Measurements from ENCODE around the gene SCARF2.

SCARF2 gene

GRCh38 chr22:20421507-20421874 lies 16.1 kb downstream of the SCARF2 start:
- DNase-seq (no peak), ATAC-seq (ENCODE audit: insufficient read depth, low read depth) (no peak)
- Histone ChIP-seq H3K4me2 (ENCODE audit: insufficient read depth, low read length) (no peak overlapping the region), H3K9ac (ENCODE audit: low read depth, low read length) (no peak overlapping the region), H3K79me2 (ENCODE audit: insufficient read depth, low read length) (no peaks in the 10 kb centered on the region), H3K27ac (ENCODE audit: low read length) (no peak overlapping the region), H3K36me3 (ENCODE audit: insufficient read depth, low read length) (no peaks in the 10 kb centered on the region), H3K4me3 (ENCODE audit: low read depth in 1 of 2, low read length in 2 of 2) (no peak overlapping the region), H4K20me1 (ENCODE audit: insufficient read depth, low read length) (0 out of 2 replicates have a peak, but pooled peaks cover 5% of the 10 kb centered on the region), H3K9me3 (ENCODE audit: insufficient read depth, low read length, severe bottlenecking) (no peaks in the 10 kb centered on the region), H2AFZ (ENCODE audit: low read depth, low read length) (no peak overlapping the region), H3K4me1 (ENCODE audit: insufficient read depth, low read length) (peaks cover 22% of the 10 kb centered on the region), H3K27me3 (ENCODE audit: insufficient read depth, low read length, poor library complexity) (no peaks in the 10 kb centered on the region)
- TF ChIP-seq CTCF (IDR thresholded peaks at IDR 0.05; ENCODE audit: borderline replicate concordance, extremely low read depth, low read length, poor library complexity, severe bottlenecking) (no peak), EZH2 (IDR thresholded peaks at IDR 0.05; ENCODE audit: borderline replicate concordance, low read depth, low read length, severe bottlenecking) (no peak)

GRCh38 chr22:20420157-20420842 lies 17.3 kb downstream of the SCARF2 start:
- TF ChIP-seq EZH2 (IDR thresholded peaks at IDR 0.05; ENCODE audit: borderline replicate concordance, low read depth, low read length, severe bottlenecking) (no peak), CTCF (IDR thresholded peaks at IDR 0.05; ENCODE audit: borderline replicate concordance, extremely low read depth, low read length, poor library complexity, severe bottlenecking) (no peak)
- Histone ChIP-seq H3K4me2 (ENCODE audit: insufficient read depth, low read length) (no peak overlapping the region), H3K9ac (ENCODE audit: low read depth, low read length) (no peak overlapping the region), H3K27ac (ENCODE audit: low read length) (no peak overlapping the region), H3K4me1 (ENCODE audit: insufficient read depth, low read length) (peaks cover 22% of the 10 kb centered on the region), H3K27me3 (ENCODE audit: insufficient read depth, low read length, poor library complexity) (no peaks in the 10 kb centered on the region), H2AFZ (ENCODE audit: low read depth, low read length) (no peak overlapping the region), H4K20me1 (ENCODE audit: insufficient read depth, low read length) (0 out of 2 replicates have a peak, but pooled peaks cover 5% of the 10 kb centered on the region), H3K9me3 (ENCODE audit: insufficient read depth, low read length, severe bottlenecking) (no peaks in the 10 kb centered on the region), H3K36me3 (ENCODE audit: insufficient read depth, low read length) (no peaks in the 10 kb centered on the region), H3K4me3 (ENCODE audit: low read depth in 1 of 2, low read length in 2 of 2) (no peak overlapping the region), H3K79me2 (ENCODE audit: insufficient read depth, low read length) (no peaks in the 10 kb centered on the region)
- ATAC-seq (ENCODE audit: insufficient read depth, low read depth) (no peak), DNase-seq (no peak)

GRCh38 chr22:20419664-20419951 lies 18.0 kb downstream of the SCARF2 start:
- Histone ChIP-seq H2AFZ (ENCODE audit: low read depth, low read length) (no peak overlapping the region), H3K4me1 (ENCODE audit: insufficient read depth, low read length) (peaks cover 22% of the 10 kb centered on the region), H3K9me3 (ENCODE audit: insufficient read depth, low read length, severe bottlenecking) (no peaks in the 10 kb centered on the region), H4K20me1 (ENCODE audit: insufficient read depth, low read length) (0 out of 2 replicates have a peak, but pooled peaks cover 5% of the 10 kb centered on the region), H3K36me3 (ENCODE audit: insufficient read depth, low read length) (no peaks in the 10 kb centered on the region), H3K9ac (ENCODE audit: low read depth, low read length) (no peak overlapping the region), H3K27ac (ENCODE audit: low read length) (no peak overlapping the region), H3K4me2 (ENCODE audit: insufficient read depth, low read length) (no peak overlapping the region), H3K27me3 (ENCODE audit: insufficient read depth, low read length, poor library complexity) (no peaks in the 10 kb centered on the region), H3K79me2 (ENCODE audit: insufficient read depth, low read length) (no peaks in the 10 kb centered on the region), H3K4me3 (ENCODE audit: low read depth in 1 of 2, low read length in 2 of 2) (no peak overlapping the region)
- TF ChIP-seq CTCF (IDR thresholded peaks at IDR 0.05; ENCODE audit: borderline replicate concordance, extremely low read depth, low read length, poor library complexity, severe bottlenecking), result no peak
- TF ChIP-seq EZH2 (IDR thresholded peaks at IDR 0.05; ENCODE audit: borderline replicate concordance, low read depth, low read length, severe bottlenecking), result no peak
- ATAC-seq (ENCODE audit: insufficient read depth, low read depth) (no peak), DNase-seq (no peak)
